HFFc6 (cell line): Measurements from ENCODE around the gene AKT2. TPM values are rescaled to one million over a fixed set of nuclear protein-coding genes. Genes with fewer than 3 reads are reported as not detected.
A peak's percentile ranks its signal among the peaks of the same experiment; 100 is the strongest.

Source experiments
- DNase-seq: peaks from one replicate; pipeline ENCODE4 v3.0.0-alpha.2; 2018
- H3K27ac Mint-ChIP-seq: 2 replicates; pipeline ENCODE4 v1.8.0; 2020; ENCODE audit warnings: mild to moderate bottlenecking, mixed read lengths
- H3K27me3 Mint-ChIP-seq: 2 replicates; pipeline ENCODE4 v1.8.0; 2021; ENCODE audit warnings: mild to moderate bottlenecking, moderate library complexity, mixed read lengths; ENCODE audit not compliant: insufficient read depth
- H3K36me3 Mint-ChIP-seq: 2 replicates; pipeline ENCODE4 v1.8.0; 2021; ENCODE audit warnings: low read depth, mixed read lengths
- H3K4me1 Mint-ChIP-seq: 2 replicates; pipeline ENCODE4 v1.8.0; 2020; ENCODE audit warnings: low read depth, mixed read lengths
- H3K4me3 Mint-ChIP-seq: 2 replicates; pipeline ENCODE4 v1.8.0; 2020; ENCODE audit warnings: mild to moderate bottlenecking, moderate library complexity, mixed read lengths
- H3K9me3 Mint-ChIP-seq: 2 replicates; pipeline ENCODE4 v1.8.0; 2020; ENCODE audit warnings: mild to moderate bottlenecking, mixed read lengths
- total RNA-seq, 6 experiments: library from RNA; stranded (reverse); fragmentation: NEBNext Ultra II Directional; extraction: Animal tissue kit (Norgen Biotek cat#: 25700); gene quantifications; 2 replicates in 1 of 6; 3 replicates in 5 of 6; pipeline ENCODE4 v1.2.3, GENCODE V29; 2021
- TF ChIP-seq, protein P1 (sequence below): fragments of 200-600 bp; sonication (generic); IDR thresholded peaks from 2 replicates; pipeline ENCODE4 v1.5.0; 2021; ENCODE audit warnings: antibody characterized with exemption, mild to moderate bottlenecking

AKT2 gene
- total RNA-seq, 6 experiments from 2014 or later = 128 to 133 (median 130) TPM

DNA sequence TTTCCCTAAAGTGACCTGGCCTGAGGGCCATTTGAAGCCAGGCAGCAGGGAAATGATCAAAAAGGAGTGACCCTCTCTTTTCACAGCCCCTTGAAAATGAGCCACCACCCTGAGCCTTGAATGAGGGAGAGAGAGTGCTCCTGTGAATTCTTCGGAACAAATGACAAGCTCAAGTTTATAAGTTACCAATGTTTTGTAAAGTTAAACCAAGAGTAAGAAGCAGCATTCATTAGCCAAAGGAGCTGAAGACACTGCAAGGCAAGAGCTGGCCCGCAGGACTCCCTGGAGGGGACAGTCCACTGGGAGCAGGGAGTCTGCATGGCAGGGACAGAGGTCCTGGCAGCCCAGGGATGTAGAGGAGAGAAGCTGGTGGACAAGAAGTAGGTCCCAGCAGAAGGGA lies 42.0 kb downstream of the AKT2 start:
- Mint-ChIP-seq H3K27me3 (peaks cover 4% of the 10 kb centered on the region), H3K4me1 (no peaks in the 10 kb centered on the region; the same call in 1 of the 2 replicates), H3K4me3 (no peak overlapping the region), H3K9me3 (no peaks in the 10 kb centered on the region), H3K27ac (peak overlapping the region; percentile 21; the same call in 1 of the 2 replicates), H3K36me3 (no peaks in the 10 kb centered on the region)
- DNase-seq = no peak
- TF ChIP-seq, protein P1, sequence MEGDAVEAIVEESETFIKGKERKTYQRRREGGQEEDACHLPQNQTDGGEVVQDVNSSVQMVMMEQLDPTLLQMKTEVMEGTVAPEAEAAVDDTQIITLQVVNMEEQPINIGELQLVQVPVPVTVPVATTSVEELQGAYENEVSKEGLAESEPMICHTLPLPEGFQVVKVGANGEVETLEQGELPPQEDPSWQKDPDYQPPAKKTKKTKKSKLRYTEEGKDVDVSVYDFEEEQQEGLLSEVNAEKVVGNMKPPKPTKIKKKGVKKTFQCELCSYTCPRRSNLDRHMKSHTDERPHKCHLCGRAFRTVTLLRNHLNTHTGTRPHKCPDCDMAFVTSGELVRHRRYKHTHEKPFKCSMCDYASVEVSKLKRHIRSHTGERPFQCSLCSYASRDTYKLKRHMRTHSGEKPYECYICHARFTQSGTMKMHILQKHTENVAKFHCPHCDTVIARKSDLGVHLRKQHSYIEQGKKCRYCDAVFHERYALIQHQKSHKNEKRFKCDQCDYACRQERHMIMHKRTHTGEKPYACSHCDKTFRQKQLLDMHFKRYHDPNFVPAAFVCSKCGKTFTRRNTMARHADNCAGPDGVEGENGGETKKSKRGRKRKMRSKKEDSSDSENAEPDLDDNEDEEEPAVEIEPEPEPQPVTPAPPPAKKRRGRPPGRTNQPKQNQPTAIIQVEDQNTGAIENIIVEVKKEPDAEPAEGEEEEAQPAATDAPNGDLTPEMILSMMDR = no peak

DNA sequence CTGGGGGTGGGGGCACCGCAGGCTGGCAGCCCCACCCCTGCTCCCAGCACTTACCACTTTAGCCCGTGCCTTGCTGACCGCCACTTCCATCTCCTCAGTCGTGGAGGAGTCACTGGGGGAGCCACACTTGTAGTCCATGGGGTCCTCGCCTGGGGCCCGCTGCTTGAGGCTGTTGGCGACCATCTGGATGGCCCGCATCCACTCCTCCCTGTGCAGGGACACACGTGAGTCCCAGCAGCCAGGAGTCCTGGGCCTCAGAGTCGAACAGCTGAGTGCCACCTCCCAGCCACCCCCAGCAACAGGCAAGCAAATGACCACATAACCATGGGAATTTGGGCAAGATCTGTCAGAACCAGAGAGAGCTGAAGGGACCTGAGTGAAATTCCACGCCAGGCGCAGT lies 42.7 kb downstream of the AKT2 start:
- DNase-seq = no peak
- H3K4me3 Mint-ChIP-seq = no peak overlapping the region
- TF ChIP-seq, protein P1 = no peak
- H3K9me3 Mint-ChIP-seq = no peaks in the 10 kb centered on the region
- H3K36me3 Mint-ChIP-seq = no peaks in the 10 kb centered on the region
- H3K27ac Mint-ChIP-seq = no peak overlapping the region
- peaks cover 7% of the 10 kb centered on the region for H3K27me3 Mint-ChIP-seq
- H3K4me1 Mint-ChIP-seq = no peaks in the 10 kb centered on the region; the same call in 1 of the 2 replicates

DNA sequence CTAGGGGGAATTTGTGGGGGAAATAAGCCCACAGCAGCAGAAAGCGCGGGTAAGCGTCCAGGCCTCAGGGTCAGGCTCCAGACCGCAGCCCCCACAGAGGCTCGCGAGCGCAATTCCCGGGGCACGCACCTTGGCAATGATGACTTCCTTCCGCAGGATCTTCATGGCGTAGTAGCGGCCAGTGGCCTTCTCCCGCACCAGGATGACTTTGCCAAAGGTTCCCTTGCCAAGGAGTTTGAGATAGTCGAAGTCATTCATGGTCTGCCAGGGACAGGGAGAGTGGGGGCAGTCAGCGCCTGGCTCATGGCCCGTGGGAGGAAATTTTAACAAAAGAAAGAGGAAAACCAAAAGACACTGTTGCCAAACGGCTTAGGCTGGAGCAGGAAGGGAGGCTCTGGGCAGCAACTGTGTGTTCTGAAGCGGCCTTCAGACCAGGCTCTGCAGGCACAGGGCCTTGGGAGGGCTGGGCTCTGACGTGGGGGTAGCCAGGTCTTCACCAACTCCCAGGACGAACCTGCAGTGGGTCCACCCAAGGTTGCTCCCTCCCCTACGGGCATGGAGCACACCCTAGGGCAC lies 43.2 kb downstream of the AKT2 start:
- no peak overlapping the region for H3K4me3 Mint-ChIP-seq
- H3K36me3 Mint-ChIP-seq = peaks cover 3% of the 10 kb centered on the region
- DNase-seq = no peak
- H3K27me3 Mint-ChIP-seq = peaks cover 7% of the 10 kb centered on the region
- H3K9me3 Mint-ChIP-seq = no peaks in the 10 kb centered on the region
- H3K27ac Mint-ChIP-seq = no peak overlapping the region
- TF ChIP-seq, protein P1 = no peak
- H3K4me1 Mint-ChIP-seq = no peaks in the 10 kb centered on the region; the same call in 1 of the 2 replicates

DNA sequence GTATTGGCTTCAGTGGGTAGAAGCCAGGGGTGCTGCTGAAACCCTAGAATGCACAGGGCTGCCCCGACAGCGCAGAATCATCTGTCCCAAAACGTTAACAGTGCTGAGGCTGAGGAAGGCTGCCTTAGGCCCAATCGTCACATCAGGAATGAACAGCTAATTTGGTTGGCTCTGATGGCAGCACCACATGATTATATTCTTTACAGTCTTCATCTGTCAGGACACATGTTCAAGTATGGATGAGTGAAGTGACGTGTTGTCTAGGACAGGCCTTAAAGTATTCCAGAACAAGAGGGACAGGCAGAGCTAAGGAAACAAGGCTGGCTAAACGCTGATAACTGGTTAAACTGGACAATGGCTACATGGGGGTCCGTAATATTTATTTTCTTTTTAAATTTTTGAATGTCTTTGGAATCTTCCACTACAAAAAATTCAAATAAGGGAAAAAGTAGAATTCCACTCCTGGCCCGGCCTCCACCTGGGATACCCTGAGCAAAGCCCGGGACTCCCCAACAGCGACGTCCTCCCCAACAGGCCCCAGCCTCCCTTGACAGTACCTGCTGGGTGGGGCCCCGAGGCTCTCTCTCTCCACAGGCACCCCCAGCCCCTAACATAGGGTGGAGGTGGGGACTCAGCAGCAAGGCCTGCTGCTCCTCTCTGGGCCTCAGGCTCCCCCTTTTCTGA lies 43.9 kb downstream of the AKT2 start:
- no peak overlapping the region for H3K4me3 Mint-ChIP-seq
- TF ChIP-seq, protein P1 = no peak
- H3K4me1 Mint-ChIP-seq = no peaks in the 10 kb centered on the region; the same call in 1 of the 2 replicates
- no peak overlapping the region for H3K27ac Mint-ChIP-seq
- H3K27me3 Mint-ChIP-seq = peaks cover 5% of the 10 kb centered on the region
- DNase-seq = no peak
- peaks cover 5% of the 10 kb centered on the region for H3K36me3 Mint-ChIP-seq
- no peaks in the 10 kb centered on the region for H3K9me3 Mint-ChIP-seq

DNA sequence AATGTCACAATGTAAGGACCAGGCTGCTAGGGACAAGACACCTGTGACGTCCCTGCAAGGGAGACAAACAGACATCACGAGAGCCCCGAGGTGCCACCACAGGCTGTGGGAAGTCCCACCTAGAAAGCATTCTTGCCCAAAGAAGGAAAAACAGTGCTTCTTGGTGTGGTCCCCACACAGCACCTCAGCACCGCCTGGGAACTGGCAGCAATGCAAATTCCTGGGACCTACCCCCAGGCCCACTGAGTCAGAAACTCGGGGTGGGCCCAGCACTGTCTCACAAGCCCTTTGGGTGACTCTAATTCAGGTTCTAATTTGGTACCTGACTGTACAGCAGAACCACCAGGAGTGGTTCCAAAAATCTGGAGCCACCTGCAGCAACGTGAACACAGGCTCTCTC lies 44.8 kb downstream of the AKT2 start:
- Mint-ChIP-seq H3K4me3 (no peak overlapping the region), H3K27ac (no peak overlapping the region), H3K27me3 (peaks cover 4% of the 10 kb centered on the region), H3K4me1 (no peaks in the 10 kb centered on the region; the same call in 1 of the 2 replicates), H3K36me3 (peaks cover 5% of the 10 kb centered on the region), H3K9me3 (no peaks in the 10 kb centered on the region)
- DNase-seq = no peak
- TF ChIP-seq, protein P1 = no peak
